Body of pancreas (tissue), 4 donors: ENCODE results near the gene FRAS1. TPM values are rescaled to one million over a fixed set of nuclear protein-coding genes. Genes with fewer than 3 reads are reported as not detected.
A peak's percentile ranks its signal among the peaks of the same experiment; 100 is the strongest.

Experiments used
- ATAC-seq: fragments of 150-250 bp; one replicate; pipeline ENCODE4 v1.9.1; 2016
- DNase-seq, 4 donors: peaks; one replicate each; pipeline ENCODE4 v3.0.0-alpha.2; 2019
- H3K27ac ChIP-seq, 4 donors: fragments of 200-600 bp; sonication (generic); 1 replicate in 3 of 4; 2 replicates in 1 of 4; pipeline versions ENCODE4 v1.5.1 to v1.6.1; 2016 to 2019; ENCODE audit warnings: mild to moderate bottlenecking in 1 of 4, mixed read lengths in 1 of 4, moderate library complexity in 1 of 4
- H3K27me3 ChIP-seq, 2 donors: fragments of 200-600 bp; sonication (generic); one replicate each; pipeline ENCODE4 v1.6.0; 2016; ENCODE audit warnings: mild to moderate bottlenecking in 1 of 2
- H3K36me3 ChIP-seq, 2 donors: fragments of 200-600 bp; sonication (generic); replicated peaks in 1 of 2; 2 replicates each; pipeline ENCODE4 v1.5.1; 2016; ENCODE audit warnings: low read depth in 2 of 2; ENCODE audit not compliant: insufficient read depth in 1 of 2
- H3K4me1 ChIP-seq: fragments of 200-600 bp; sonication (generic); one replicate; pipeline ENCODE4 v1.6.0; 2016
- H3K4me3 ChIP-seq, 2 donors: fragments of 200-600 bp; sonication (generic); 1 replicate in 1 of 2; 2 replicates in 1 of 2; pipeline ENCODE4 v1.5.1; 2016 to 2019
- H3K9me3 ChIP-seq, 3 donors: fragments of 200-600 bp; sonication (generic); 1 replicate in 2 of 3; 2 replicates in 1 of 3; pipeline ENCODE4 v1.5.1; 2016
- POLR2A ChIP-seq, 3 donors: fragments of 450-650 bp; IDR thresholded peaks; one replicate each; pipeline ENCODE4 v1.6.1; 2016; ENCODE audit warnings: antibody characterized with exemption in 3 of 3, mild to moderate bottlenecking in 2 of 3
- WGBS, 2 donors: methylation state at CpG; one replicate each; pipeline ENCODE4 v1.1.5; 2017; 5-methylcytosine and 5-hydroxymethylcytosine counted together
- intact Hi-C: fragments of 100-400 bp; cut with DNase I; formaldehyde crosslinking; loops from one replicate; pipeline ENCODE4 v1.15.1; 2023
- total RNA-seq, 2 donors: library from RNA; depleted of rRNA; stranded (reverse); fragments of >200 nt; gene quantifications; one replicate each; pipeline ENCODE4 v1.1.0, GENCODE V29; 2016
- TF ChIP-seq, protein P1 (sequence below), 7 experiments: fragments of 450-650 bp in 4 of 7; fragments of 200-600 bp in 3 of 7; sonication (generic) in 3 of 7; IDR thresholded peaks; one replicate each; pipeline ENCODE4 v1.5.1; 2016 to 2019; ENCODE audit warnings: antibody characterized with exemption in 7 of 7

FRAS1 gene
- total RNA-seq, 2 donors from 2014 or later: 22.6 to 24.4 TPM

DNA sequence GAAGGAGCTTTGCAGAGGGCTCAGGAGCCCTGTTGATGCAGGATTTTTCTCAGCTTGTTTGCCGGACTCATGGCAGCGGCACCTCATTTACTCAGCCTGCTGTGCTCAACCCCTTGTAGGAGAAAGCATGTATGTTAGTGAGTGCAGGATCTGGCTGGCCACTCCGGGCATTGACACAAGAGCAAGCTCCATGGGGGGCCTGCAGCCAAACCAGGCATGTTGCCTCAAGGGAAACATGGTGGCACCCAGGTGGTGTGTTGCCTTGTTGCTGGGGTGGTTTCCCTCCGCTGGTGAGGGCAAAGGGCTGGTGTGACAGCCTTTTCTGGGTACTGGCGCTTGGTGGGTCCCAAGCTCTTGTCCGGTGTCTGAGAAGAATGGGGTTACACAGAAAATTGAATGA, 305.2 kb downstream of the FRAS1 start:
- Histone ChIP-seq H3K27ac (no peak overlapping the region), H3K4me3 (no peak overlapping the region), H3K4me1 (no peaks in the 10 kb centered on the region), H3K36me3 (no peaks in the 10 kb centered on the region), H3K27me3 (no peaks in the 10 kb centered on the region), H3K9me3 (no peaks in the 10 kb centered on the region)
- no peak for DNase-seq
- TF ChIP-seq, protein P1, sequence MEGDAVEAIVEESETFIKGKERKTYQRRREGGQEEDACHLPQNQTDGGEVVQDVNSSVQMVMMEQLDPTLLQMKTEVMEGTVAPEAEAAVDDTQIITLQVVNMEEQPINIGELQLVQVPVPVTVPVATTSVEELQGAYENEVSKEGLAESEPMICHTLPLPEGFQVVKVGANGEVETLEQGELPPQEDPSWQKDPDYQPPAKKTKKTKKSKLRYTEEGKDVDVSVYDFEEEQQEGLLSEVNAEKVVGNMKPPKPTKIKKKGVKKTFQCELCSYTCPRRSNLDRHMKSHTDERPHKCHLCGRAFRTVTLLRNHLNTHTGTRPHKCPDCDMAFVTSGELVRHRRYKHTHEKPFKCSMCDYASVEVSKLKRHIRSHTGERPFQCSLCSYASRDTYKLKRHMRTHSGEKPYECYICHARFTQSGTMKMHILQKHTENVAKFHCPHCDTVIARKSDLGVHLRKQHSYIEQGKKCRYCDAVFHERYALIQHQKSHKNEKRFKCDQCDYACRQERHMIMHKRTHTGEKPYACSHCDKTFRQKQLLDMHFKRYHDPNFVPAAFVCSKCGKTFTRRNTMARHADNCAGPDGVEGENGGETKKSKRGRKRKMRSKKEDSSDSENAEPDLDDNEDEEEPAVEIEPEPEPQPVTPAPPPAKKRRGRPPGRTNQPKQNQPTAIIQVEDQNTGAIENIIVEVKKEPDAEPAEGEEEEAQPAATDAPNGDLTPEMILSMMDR (IDR thresholded peaks at IDR 0.05): no peak
- no peak for TF ChIP-seq POLR2A (IDR thresholded peaks at IDR 0.05)
- no peak for ATAC-seq
- 91 to 98% methylated on average over 6 of the region's 6 CpGs for WGBS, 2 donors
- intact Hi-C loops: no loop called here

DNA sequence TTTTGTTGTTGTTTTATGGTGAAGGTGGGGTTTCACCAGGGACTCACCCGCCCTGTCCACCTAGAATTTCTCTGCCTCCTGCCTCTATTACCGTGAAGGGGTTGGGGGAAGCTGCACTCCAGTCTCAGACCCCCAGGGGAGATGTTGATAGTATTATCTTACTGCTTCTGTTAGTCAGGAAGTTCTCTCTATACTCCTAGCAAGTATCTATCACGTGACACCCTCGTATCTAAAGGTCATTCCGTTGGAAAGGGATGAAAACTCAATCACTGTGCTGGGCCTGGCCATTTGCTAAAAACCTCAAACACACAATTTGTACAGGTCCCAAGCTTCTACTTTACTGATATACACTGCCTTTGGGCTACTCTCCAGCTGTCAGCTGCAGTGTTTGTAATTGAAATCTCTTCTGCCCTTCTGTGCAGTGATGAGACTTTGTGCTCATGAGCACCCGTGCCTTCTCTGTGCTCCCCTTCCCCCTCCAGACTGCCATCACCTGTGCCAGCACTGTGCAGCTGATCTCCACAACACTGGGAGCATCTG, 306.0 kb downstream of the FRAS1 start:
- ATAC-seq (no peak), DNase-seq (no peak)
- no peak overlapping the region for H3K4me3 ChIP-seq
- intact Hi-C loops: no loop called here
- WGBS, 2 donors: 58 to 66% methylated on average over 6 of the region's 6 CpGs
- H3K27ac ChIP-seq: no peak overlapping the region
- H3K36me3 ChIP-seq: no peaks in the 10 kb centered on the region
- H3K9me3 ChIP-seq: no peaks in the 10 kb centered on the region
- H3K4me1 ChIP-seq: no peaks in the 10 kb centered on the region
- TF ChIP-seq POLR2A (IDR thresholded peaks at IDR 0.05): no peak
- TF ChIP-seq, protein P1 (IDR thresholded peaks at IDR 0.05): no peak
- H3K27me3 ChIP-seq: no peaks in the 10 kb centered on the region

DNA sequence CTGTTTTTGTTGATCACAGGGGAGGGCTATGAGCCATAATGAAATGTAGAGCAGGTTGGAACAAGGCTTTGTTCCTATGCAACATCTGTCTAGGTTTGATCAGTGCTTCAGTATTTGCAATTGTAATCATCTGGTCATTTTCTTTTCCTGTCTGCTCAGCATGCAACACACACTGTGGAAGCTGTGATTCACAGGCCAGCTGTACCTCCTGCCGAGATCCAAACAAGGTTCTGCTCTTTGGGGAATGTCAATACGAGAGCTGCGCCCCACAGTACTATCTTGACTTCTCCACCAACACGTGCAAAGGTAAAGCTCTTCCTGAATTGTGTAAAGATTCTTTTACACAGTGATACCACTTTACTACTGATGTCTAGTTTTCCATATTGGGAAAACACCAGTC, 312.6 kb downstream of the FRAS1 start:
- TF ChIP-seq, protein P1 (IDR thresholded peaks at IDR 0.05): no peak
- TF ChIP-seq POLR2A (IDR thresholded peaks at IDR 0.05): no peak
- WGBS, 2 donors: 51 to 54% methylated on average over 4 of the region's 4 CpGs
- Histone ChIP-seq H3K27me3 (no peaks in the 10 kb centered on the region), H3K4me3 (no peak overlapping the region), H3K36me3 (no peaks in the 10 kb centered on the region), H3K4me1 (peaks cover 9% of the 10 kb centered on the region), H3K27ac (peak overlapping the region in 2 of 4 donors; percentile 7 to 42), H3K9me3 (no peaks in the 10 kb centered on the region)
- ATAC-seq: peak; percentile 42
- intact Hi-C loops: no loop called here
- peak in 2 of 4 donors; percentile 8 to 17 for DNase-seq

DNA sequence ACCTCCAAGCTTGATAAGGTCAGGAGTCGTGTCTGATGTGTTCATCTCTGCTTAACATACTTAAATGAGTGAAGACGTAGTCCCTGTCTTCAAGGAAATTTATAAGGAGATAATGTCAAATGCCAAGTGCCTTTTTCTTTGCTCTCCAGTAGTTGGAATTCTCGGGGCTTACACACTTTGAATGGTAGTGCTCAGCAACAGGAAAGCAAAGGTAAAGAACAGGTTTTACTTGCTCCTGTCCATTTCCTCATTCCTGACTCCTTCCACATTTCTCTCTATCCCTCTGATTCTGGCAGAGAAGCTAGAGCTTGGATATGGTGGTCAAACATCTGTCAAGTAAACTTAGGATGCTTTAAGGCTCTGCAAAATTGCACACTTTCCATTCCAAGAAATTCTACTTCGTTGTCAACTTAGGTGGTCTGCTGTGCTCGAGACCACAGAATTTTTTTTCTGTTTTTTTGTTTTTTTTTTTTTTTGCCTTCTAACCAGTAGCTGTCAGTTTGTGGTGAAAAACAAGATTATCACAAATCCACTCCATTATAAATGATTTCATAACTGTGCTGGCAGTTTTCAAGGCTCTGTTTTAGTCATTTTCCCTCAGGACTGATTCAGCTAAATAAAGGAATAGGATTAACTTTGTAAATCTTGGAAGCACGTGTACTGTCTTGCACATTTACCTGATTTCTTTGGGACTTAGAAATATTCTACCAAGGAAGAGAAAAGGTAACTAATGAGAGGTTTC, 313.7 kb downstream of the FRAS1 start:
- intact Hi-C loops: no loop called here
- H3K4me3 ChIP-seq: no peak overlapping the region
- H3K9me3 ChIP-seq: no peaks in the 10 kb centered on the region
- no peaks in the 10 kb centered on the region for H3K36me3 ChIP-seq
- H3K4me1 ChIP-seq: peaks cover 9% of the 10 kb centered on the region
- H3K27ac ChIP-seq: peak overlapping the region in 2 of 4 donors; percentile 42 to 62
- ATAC-seq: peak; percentile 81
- no peak for DNase-seq
- H3K27me3 ChIP-seq: no peaks in the 10 kb centered on the region
- TF ChIP-seq POLR2A (IDR thresholded peaks at IDR 0.05): no peak
- TF ChIP-seq, protein P1 (IDR thresholded peaks at IDR 0.05): no peak
- 39 to 49% methylated on average over 6 of the region's 6 CpGs for WGBS, 2 donors
